GM12864 (cell line): ENCODE measurements around the gene MYOCD.

ENCODE experiments used
- DNase-seq: peaks from one replicate; pipeline ENCODE4 v3.0.0-alpha.2; 2011; ENCODE audit warnings: low read depth
- H3K4me3 ChIP-seq: 2 replicates; pipeline ENCODE4 v1.5.1; 2011; ENCODE audit warnings: mild to moderate bottlenecking, low read depth, low read length, control low read depth
- TF ChIP-seq, protein P1 (sequence below): IDR thresholded peaks from 2 replicates; pipeline ENCODE4 v1.5.1; 2011; ENCODE audit warnings: low read depth, mild to moderate bottlenecking, moderate library complexity, low read length, control low read depth, inconsistent platforms; ENCODE audit errors: missing control alignments

MYOCD gene

GRCh38 chr17:12768255-12768654, 102.6 kb downstream of the MYOCD start:
- TF ChIP-seq, protein P1, sequence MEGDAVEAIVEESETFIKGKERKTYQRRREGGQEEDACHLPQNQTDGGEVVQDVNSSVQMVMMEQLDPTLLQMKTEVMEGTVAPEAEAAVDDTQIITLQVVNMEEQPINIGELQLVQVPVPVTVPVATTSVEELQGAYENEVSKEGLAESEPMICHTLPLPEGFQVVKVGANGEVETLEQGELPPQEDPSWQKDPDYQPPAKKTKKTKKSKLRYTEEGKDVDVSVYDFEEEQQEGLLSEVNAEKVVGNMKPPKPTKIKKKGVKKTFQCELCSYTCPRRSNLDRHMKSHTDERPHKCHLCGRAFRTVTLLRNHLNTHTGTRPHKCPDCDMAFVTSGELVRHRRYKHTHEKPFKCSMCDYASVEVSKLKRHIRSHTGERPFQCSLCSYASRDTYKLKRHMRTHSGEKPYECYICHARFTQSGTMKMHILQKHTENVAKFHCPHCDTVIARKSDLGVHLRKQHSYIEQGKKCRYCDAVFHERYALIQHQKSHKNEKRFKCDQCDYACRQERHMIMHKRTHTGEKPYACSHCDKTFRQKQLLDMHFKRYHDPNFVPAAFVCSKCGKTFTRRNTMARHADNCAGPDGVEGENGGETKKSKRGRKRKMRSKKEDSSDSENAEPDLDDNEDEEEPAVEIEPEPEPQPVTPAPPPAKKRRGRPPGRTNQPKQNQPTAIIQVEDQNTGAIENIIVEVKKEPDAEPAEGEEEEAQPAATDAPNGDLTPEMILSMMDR, result no peak
- no peak overlapping the region for H3K4me3 ChIP-seq
- no peak for DNase-seq

GRCh38 chr17:12769981-12770380, 104.3 kb downstream of the MYOCD start:
- TF ChIP-seq, protein P1, result no peak
- no peak overlapping the region for H3K4me3 ChIP-seq

DNA sequence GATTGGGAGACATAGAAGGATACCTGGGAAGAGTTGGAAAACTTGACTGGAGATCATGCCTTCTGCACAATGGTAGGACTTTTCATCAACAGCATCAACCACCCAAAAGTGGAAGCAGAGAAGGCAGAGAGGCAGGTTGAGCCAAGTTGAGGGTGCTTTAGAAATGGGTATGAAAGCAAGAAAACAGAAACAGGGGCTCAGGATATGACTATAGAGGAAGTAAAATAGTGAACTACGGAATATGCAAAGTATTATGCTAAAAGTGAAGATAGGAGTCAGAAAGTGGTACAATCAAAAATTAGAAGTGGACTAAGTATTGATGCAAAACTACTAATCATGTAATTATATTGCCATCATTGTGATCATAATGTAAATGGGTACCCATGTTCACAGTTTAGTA, 107.5 kb downstream of the MYOCD start:
- no peak overlapping the region for H3K4me3 ChIP-seq
- TF ChIP-seq, protein P1, result no peak
- DNase-seq, result peak; percentile 21

More at GRCh38 chr17:12769981-12770380, 104.3 kb downstream of the MYOCD start:
- DNase-seq, result no peak

DNA sequence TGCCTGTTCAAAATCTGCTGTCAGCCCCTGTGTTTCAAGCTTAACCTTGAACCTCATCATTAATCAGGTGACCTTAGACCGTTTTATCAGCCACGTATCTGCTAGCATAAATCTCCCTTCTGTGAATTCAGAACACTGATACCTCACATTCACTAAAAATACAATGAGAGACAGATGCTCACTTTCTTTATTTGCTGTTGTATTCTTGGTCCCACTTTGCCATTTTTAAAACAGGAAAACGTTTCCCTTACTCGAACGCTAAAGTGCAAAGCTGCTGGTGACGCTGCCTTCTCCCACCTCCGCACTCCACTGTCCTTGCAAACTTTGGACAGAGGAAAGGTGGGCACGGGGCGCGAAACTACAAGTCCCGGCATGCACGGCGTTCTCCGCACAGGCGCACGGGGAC, 123.4 kb downstream of the MYOCD start:
- peak overlapping the region; percentile 94 for H3K4me3 ChIP-seq
- peak; percentile 22 for DNase-seq

DNA sequence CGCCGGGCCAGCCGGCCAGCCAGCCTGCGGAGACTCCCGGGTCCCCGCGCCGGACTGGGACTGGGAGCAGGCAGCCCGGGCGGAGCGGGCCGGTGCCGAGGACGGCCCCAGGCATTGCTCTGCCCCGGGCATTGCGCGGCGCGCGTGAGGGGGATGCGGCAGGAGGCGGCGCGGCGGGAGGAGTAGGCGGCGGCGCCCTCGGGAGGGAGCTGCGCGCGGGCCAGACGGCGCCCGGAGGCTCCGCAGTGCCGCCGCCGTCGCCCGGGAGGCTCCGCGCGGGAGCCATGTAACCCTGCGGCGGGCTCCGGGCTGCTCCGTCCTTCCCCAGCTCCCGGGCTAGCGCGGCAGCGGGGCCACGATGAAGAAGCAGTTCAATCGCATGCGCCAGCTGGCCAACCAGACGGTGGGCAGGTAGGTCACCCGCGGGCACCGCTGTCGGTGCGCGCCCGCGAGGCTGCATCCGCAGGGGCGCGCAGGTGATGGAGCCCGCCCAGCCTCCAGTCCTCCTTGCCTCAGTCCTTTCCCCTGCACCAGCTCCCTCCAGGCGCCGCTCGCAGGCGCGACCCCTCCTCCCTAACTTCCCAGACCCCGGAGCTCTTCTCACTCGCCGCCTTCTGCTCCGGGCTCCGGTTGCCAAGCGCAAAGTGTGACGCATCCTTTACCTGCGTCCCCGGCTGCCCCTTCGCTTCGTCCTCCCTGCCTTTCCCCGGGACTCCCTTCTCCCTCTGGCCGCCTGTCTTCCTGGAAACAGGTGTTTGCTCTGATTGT, 124.0 kb downstream of the MYOCD start, which contains the start of gene ARHGAP44:
Gene ARHGAP44 (plus strand): TSS at position 18 of the 768 bp plus-strand sequence. CDS start 341 bp downstream, at position 359.
- DNase-seq, result no peak
- TF ChIP-seq, protein P1, result no peak
- peak within 1 kb of the TSS; percentile 94 for H3K4me3 ChIP-seq

More for the DNA sequence above, 123.4 kb downstream of the MYOCD start:
- TF ChIP-seq, protein P1, result no peak

DNA sequence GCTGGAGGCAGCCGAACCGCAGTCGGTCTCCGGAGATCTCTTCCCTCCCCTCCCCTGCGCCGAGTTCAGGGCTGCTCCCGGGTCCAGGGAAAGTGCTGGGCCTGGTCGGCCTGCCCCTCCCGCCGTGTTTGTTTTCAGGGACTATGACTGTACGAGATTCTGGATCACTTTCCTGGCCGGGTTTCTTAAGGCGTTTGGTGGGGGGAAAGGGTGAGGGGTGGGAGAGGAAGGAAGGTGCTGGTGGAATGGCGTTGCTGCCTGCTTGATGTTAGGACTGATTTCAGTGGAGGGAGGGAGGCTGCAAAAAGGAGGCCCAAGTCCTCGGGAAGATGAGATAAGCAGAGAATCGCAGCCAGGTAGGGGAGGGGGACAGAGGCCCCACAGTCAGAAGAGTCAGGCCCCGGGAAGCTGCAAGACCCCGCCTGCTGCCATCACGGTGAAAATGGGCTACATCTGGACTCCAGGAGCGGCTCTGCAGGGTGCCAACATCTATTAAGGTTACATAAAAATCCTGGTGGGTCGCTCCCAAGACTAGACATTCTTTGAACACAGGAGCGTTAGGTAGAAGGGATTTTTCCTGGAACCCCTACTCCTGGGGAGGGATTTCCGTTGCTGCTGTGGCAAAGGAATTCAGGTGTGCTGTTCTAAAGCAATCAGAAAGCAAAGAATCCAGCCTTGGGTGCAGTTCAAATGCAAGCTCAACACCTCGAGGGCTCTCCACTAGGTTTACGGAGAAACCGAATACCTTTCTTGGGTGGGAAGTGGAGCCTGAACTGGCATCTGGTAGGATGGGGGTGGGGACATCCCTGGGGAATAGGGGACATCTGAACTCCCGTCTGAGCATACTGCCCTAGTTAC, 124.8 kb downstream of the MYOCD start:
- no peak for DNase-seq
- H3K4me3 ChIP-seq, result peak overlapping the region; percentile 94
- TF ChIP-seq, protein P1, result no peak
